OCI-LY1 (cell line): ENCODE results near the gene EEF1AKMT4.

ENCODE experiments used
- H2AFZ ChIP-seq: fragments of 200-600 bp; sonication (generic), shearing (Covaris generic); 2 replicates; pipeline ENCODE4 v1.6.0; 2014; ENCODE audit warnings: antibody characterized with exemption, mild to moderate bottlenecking, low read length
- H3F3A ChIP-seq: fragments of 200-600 bp; sonication (generic), shearing (Covaris generic); 2 replicates; pipeline ENCODE4 v1.6.0; 2014; ENCODE audit warnings: mild to moderate bottlenecking, antibody characterized with exemption, low read length, moderate library complexity; ENCODE audit not compliant: insufficient read depth
- H3K27ac ChIP-seq: fragments of 200-600 bp; sonication (generic); 2 replicates; pipeline ENCODE4 v1.5.1; 2014; ENCODE audit warnings: low read length, mixed run types, mild to moderate bottlenecking, low read depth; ENCODE audit not compliant: poor library complexity, severe bottlenecking
- H3K27me3 ChIP-seq: fragments of 200-600 bp; sonication (generic); 2 replicates; pipeline ENCODE4 v1.6.0; 2014; ENCODE audit warnings: antibody characterized with exemption, mild to moderate bottlenecking, low read length, moderate library complexity; ENCODE audit not compliant: insufficient read depth
- H3K36me3 ChIP-seq: fragments of 200-600 bp; sonication (generic); 2 replicates; pipeline ENCODE4 v1.6.1; 2014; ENCODE audit warnings: mild to moderate bottlenecking, antibody characterized with exemption, low read length, moderate library complexity, mixed read lengths; ENCODE audit not compliant: insufficient read depth
- H3K4me1 ChIP-seq: fragments of 200-600 bp; sonication (generic); 2 replicates; pipeline ENCODE4 v1.5.1; 2014; ENCODE audit warnings: mild to moderate bottlenecking, low read length, moderate library complexity; ENCODE audit not compliant: insufficient read depth, severe bottlenecking
- H3K4me2 ChIP-seq: fragments of 200-600 bp; sonication (generic), shearing (Covaris generic); 2 replicates; pipeline ENCODE4 v1.6.1; 2014; ENCODE audit warnings: low read length
- H3K4me3 ChIP-seq: fragments of 200-600 bp; sonication (generic); 2 replicates; pipeline ENCODE4 v1.5.1; 2014; ENCODE audit warnings: low read length, low read depth, mild to moderate bottlenecking, mixed read lengths; ENCODE audit not compliant: poor library complexity, severe bottlenecking
- H3K79me2 ChIP-seq: fragments of 200-600 bp; shearing (Covaris generic); 2 replicates; pipeline ENCODE4 v1.6.1; 2016; ENCODE audit warnings: mixed run types, low read length, mixed read lengths; ENCODE audit not compliant: insufficient read depth
- H3K9ac ChIP-seq: fragments of 200-600 bp; sonication (generic), shearing (Covaris generic); 2 replicates; pipeline ENCODE4 v1.6.1; 2014; ENCODE audit warnings: mild to moderate bottlenecking, low read length, mixed read lengths
- H3K9me2 ChIP-seq: fragments of 200-600 bp; sonication (generic), shearing (Covaris generic); 2 replicates; pipeline ENCODE4 v1.6.1; 2014; ENCODE audit warnings: low read depth, mild to moderate bottlenecking, low read length, mixed read lengths
- H3K9me3 ChIP-seq: fragments of 200-600 bp; shearing (Covaris generic); 2 replicates; pipeline ENCODE4 v1.6.1; 2014; ENCODE audit warnings: low read length, mixed read lengths
- H4K20me1 ChIP-seq: fragments of 200-600 bp; sonication (generic), shearing (Covaris generic); 2 replicates; pipeline ENCODE4 v1.6.0; 2016; ENCODE audit warnings: mild to moderate bottlenecking, low read length; ENCODE audit not compliant: insufficient read depth
- CTCF ChIP-seq: fragments of 200-600 bp; sonication (generic), shearing (Covaris generic); IDR thresholded peaks from 2 replicates; pipeline ENCODE4 v1.5.1; 2017; ENCODE audit warnings: mild to moderate bottlenecking, antibody characterized with exemption, low read length, moderate library complexity, mixed read lengths
- EZH2 ChIP-seq: fragments of 200-600 bp; sonication (generic), shearing (Covaris generic); IDR thresholded peaks from 2 replicates; pipeline ENCODE4 v1.8.0; 2017; ENCODE audit warnings: borderline replicate concordance, mixed run types, mild to moderate bottlenecking, antibody characterized with exemption, low read length, moderate library complexity, mixed read lengths

The EEF1AKMT4 gene

GRCh38 chr3:184218814-184219213, 30.7 kb upstream of the EEF1AKMT4 start:
- Histone ChIP-seq H3K79me2 (no peaks in the 10 kb centered on the region), H3K9me2 (no peaks in the 10 kb centered on the region)
- no peak for TF ChIP-seq EZH2
- no peak for TF ChIP-seq CTCF

GRCh38 chr3:184222521-184222920, 27.0 kb upstream of the EEF1AKMT4 start:
- TF ChIP-seq EZH2 (no peak), CTCF (no peak)
- no peak overlapping the region for H2AFZ ChIP-seq
- no peak overlapping the region for H3K4me2 ChIP-seq
- no peaks in the 10 kb centered on the region for H3F3A ChIP-seq
- H3K9ac ChIP-seq, result no peak overlapping the region
- H3K27me3 ChIP-seq, result peaks cover 5% of the 10 kb centered on the region; the same call in 1 of the 2 replicates
- H3K4me3 ChIP-seq, result no peak overlapping the region
- H3K36me3 ChIP-seq, result no peaks in the 10 kb centered on the region
- no peaks in the 10 kb centered on the region for H3K9me2 ChIP-seq
- no peaks in the 10 kb centered on the region for H3K4me1 ChIP-seq
- no peaks in the 10 kb centered on the region for H3K79me2 ChIP-seq
- no peaks in the 10 kb centered on the region for H4K20me1 ChIP-seq
- H3K9me3 ChIP-seq, result no peaks in the 10 kb centered on the region
- no peak overlapping the region for H3K27ac ChIP-seq

More at GRCh38 chr3:184218814-184219213, 30.7 kb upstream of the EEF1AKMT4 start:
- Histone ChIP-seq H3K36me3 (no peaks in the 10 kb centered on the region), H3K27me3 (peaks cover 7% of the 10 kb centered on the region; the same call in 1 of the 2 replicates), H2AFZ (no peak overlapping the region), H3K4me3 (no peak overlapping the region), H4K20me1 (no peaks in the 10 kb centered on the region), H3K4me1 (no peaks in the 10 kb centered on the region), H3K9me3 (no peaks in the 10 kb centered on the region), H3K27ac (no peak overlapping the region), H3K9ac (no peak overlapping the region), H3F3A (no peaks in the 10 kb centered on the region), H3K4me2 (no peak overlapping the region)

GRCh38 chr3:184223946-184224345, 25.5 kb upstream of the EEF1AKMT4 start:
- Histone ChIP-seq H3K27me3 (peaks cover 10% of the 10 kb centered on the region; the same call in 1 of the 2 replicates), H3K9me2 (no peaks in the 10 kb centered on the region), H3K4me1 (peaks cover 3% of the 10 kb centered on the region), H3F3A (no peaks in the 10 kb centered on the region), H3K9ac (no peak overlapping the region), H3K79me2 (no peaks in the 10 kb centered on the region), H3K27ac (no peak overlapping the region), H3K4me2 (no peak overlapping the region), H2AFZ (no peak overlapping the region), H3K4me3 (no peak overlapping the region), H4K20me1 (no peaks in the 10 kb centered on the region), H3K9me3 (no peaks in the 10 kb centered on the region), H3K36me3 (no peaks in the 10 kb centered on the region)
- TF ChIP-seq CTCF (no peak), EZH2 (no peak)
